Anterior cingulate cortex (tissue), 58 donors: Measurements from ENCODE around the gene ARHGEF5.
"Not testable (repeated sequence)": the region's sequence is repeated elsewhere in the genome, so short reads cannot be mapped to it uniquely, and the experiment has no call there.

Experiments used
- DNase-seq, 58 donors: peaks; one replicate each; lab custom pipeline; 2025; lab: John Stamatoyannopoulos, UW

The ARHGEF5 gene

DNA sequence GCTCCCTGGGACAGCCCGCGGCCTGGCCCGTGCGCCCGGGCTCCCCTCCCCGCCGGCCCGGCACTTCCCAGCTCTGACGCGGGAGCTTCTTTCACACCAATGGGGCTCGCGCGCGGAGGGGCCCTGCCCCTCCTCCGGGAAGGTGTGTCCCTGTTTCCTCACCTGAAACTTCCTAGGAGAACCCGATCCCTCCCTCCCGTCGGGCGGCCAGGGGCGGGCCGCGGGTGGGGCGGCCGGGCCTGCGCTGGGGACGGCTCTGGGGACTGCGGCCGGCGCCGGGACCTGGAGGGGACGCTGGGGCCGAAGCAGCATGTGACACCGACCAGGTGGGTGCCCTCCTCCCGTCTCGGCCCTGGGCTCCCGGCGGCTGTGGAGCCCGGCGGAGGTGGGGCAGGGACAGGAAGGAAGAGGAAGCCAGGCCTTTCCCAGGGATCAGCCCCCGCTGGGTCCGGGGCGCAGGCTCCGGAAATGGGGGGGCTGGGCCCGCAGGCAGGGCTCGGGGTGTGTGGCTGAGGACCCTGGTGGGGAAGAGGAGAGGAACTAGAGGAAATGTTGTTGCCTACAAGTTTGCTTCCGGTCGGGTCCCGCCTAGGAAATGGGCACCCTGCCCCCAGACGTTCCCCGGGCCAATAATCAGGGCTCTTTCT is at the start of gene ARHGEF5:
Gene ARHGEF5, plus strand, starts transcription at position 227 of the 647 bp plus-strand sequence. CDS start 7,268 bp downstream, outside the sequence.
- not testable (repeated sequence) for DNase-seq

DNA sequence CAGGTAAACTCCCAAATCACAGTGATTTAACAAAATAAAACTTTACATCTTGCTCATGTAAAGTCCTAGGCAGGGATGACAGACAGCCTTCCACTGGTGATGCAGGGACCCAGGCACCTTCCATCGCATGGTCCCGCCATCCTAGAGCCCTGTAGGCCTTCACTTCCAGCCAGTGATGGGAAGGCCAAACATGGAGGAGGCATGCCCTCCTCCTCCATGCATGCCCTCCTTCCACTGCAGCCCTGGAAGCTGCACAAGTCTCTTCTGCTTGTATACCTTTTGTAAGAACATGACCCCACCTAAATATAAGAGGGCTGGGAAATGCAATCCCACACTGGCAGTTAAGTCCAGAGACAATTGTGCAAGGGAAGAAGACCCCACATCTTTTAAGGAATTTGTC is 45.5 kb upstream of the ARHGEF5 start:
- not testable (repeated sequence) for DNase-seq

DNA sequence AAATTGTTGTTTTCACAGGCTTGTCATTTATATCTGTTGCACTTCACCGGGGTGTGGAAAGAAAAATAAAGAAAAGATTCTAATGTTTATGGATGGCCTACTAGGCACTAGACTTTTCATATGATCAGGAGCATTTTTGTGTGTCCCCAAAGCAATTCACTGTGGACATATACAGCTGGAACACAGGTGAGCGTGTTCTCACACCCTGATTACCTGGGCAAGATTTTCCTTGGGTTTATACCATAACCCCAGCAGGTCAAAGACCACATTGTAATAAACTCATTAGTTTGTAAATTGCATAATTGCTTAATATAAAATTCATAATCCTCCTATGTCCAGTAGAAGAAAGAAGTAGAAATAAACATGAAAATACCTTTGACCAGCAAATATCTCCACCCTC is 44.0 kb upstream of the ARHGEF5 start:
- DNase-seq: not testable (repeated sequence)

DNA sequence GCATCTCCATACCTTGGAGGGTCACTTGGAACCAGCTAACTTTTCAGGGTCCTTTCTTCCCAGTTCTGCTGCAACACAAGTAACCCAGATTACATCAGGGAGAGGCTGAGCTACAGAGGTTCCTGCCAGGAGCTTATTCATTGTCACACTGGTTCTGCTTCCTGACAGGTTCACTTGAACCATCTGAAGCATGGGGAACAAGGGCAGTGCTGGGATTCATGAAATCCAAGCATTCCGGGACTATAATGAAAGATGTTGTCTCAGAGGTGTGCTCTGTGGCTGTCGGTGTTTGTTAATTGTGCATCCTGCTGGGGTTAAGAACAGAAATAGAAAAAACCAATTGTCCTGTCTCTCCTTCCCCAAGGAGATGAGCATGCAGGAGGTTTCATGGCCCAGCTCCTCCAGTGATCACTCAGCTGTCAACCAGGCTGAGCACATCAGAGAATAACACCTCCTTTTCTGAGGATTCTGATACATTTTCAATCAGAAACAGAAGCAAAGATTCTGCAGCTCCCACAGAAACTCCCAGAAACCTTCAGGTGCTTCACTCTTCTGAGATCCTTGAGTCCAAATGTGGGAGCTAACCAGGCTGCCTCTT is 43.2 kb upstream of the ARHGEF5 start, which contains the start of gene OR2A1:
Gene OR2A1, plus strand, starts transcription at position 548 of the 598 bp plus-strand sequence. CDS start 5,706 bp downstream, outside the sequence.
- DNase-seq: not testable (repeated sequence)

DNA sequence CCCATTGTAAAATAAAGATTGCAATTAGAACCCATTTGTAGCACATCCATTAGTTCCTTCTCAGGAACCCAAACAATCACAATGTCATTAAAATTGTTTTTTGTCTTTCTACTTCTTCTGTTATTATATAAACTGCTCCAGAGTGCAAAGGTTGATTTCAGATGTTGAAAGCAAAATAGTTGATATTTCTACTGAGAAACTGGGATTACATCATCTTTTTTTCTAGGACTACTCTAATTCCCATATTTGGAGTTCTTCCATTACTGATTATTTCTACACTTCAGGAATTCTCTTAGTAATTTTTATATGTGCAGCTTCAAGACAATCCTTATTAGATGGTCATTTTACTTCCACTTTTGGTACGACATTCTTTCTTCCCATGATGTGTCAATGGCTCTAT is 37.7 kb upstream of the ARHGEF5 start:
- DNase-seq: not testable (repeated sequence)

DNA sequence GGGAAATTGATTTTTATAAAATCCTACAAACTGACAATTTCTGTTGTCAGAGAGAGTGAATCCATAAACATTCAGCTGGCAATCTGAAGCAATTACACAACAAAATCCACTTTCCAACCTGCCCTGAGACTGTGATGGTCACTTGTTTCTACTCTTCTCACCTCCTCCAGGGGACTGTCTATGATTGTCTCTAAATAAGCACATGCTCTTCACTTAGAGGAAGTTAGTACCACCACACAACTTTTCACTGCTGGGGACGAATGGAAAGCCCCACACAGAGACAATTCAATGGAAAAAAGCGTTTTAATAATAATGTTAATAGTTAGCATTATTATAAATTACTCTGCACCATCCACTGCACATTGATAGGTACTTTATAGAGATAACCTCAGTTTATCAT is 35.7 kb upstream of the ARHGEF5 start:
- DNase-seq: not testable (repeated sequence)

DNA sequence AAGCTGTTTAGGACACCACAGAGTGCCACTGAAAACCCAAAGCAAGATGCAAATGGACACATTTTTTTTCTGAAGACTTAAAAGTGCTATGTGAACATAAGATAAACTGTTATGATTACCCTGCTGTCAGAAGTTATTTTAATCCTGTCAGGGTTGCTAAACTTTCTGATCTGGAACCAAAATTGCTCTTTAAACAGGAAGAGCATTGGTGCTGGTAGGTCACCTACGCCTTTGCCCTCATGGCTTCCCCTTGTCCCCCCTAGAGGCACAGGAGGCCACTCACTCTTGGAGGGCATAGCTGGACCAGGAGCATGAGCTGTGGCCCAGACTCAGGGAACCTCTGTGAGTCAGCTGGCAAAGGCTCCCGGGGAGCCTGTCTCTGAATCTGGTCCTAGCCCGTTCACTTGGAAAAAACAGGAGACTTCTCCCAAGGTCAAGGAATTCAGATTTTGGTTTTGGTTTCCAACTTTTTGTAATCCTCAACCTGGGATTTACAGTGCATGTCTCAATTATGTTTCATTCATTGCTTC is 33.5 kb upstream of the ARHGEF5 start:
- not testable (repeated sequence) for DNase-seq

DNA sequence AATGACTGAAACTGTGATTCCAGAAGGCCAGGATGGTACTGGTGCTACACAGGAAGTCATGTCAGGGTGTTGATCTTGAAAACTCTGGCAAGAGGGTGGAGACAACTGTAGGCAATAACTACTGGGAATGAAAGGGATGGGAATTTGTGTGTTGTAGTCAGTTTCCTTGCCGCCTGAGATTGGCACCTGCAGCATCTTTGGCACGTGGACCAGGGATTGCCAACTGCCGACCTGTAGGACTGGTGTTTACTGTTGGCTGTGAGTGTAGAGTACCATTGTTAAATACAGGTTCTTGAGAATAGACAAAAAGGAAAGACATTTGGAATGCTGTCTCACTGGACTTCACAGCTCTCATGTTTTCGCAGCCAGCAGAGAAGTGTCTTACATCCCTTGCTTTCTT is 31.8 kb upstream of the ARHGEF5 start:
- DNase-seq: not testable (repeated sequence)

DNA sequence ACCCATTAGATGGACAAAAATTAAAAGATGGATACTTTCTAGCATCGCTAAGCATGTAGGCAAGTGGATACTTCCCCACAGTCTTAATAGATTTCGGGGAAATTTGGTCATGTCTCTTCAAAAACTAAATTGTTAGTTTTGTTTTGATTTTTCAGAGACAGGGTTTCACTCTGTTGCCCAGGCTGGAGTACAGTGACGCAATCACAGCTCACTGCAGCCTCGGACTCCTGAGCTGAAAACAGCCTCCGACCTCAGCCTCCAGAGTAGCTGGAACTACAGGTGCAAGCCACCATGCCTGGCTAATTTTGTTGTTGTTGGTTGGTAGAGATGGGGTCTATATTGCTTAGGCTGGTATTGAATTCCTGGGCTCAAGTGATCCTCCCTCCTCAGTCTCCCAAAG is 29.3 kb upstream of the ARHGEF5 start:
- not testable (repeated sequence) for DNase-seq

DNA sequence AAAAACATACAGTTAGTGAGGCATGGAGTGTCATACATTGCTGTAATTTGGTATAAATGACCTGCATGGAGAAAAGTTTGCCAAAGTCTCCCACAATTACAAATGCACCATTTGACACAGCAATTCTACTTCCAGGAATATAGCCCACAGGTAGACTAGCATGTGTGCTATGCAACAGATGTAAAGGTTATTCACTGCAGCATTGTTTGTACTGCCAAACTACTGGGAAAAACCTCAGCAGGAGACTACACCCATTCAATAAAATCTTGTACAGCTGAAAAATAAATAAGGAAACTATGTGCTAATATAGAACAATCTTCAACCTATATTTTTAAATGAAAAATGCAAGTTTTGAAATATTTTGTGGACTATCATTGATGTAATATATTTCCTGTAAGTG is 25.2 kb upstream of the ARHGEF5 start:
- DNase-seq: not testable (repeated sequence)

DNA sequence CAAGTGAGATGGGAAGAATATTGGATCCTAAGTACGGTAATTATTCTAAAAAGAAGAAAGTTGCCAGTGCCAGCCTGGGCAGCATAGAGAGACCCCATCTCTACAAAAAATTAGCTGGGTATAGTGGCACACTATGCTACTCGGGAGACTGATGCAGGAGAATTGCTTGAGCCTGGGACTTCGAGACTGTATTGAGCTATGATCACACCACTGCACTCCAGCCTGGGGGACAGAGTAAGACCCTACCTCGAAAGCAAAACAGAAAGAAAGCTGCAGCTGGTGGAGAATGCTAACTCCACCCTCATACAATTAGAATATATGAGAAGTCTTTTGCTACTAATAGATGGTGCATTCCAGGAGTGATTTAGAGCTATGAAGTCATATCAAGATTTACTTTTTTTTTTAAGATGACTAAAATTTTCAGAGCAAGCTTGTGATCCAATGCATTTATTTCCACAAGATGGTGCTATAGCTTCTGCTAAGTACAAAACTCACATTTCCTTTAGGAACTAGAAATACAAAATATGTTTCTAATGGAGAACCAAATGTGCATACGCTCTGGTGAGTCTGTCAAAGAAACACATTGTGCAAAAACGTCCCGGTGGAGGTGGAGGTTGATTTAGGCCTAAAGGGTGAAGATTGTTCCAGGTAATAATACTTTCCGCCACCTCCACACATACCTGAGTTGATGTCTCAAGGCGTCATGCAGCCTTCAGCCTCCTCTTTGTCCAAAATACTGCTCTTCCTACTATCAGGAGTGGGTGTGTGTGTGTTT is 23.8 kb upstream of the ARHGEF5 start:
- not testable (repeated sequence) for DNase-seq

DNA sequence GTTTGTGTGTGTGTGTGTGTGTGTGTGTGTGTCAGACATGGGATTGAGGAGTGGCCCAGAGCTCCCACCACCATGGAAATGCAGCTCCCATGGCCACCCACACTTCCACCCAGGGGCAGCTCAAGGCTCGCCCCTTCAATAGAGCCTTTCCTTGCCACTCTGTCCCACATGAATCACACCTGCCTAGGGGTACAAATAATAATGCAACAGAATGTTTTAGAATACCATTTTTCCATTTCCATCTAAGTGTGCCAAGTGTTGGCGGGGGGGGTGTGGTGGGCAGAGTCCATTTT is 23.3 kb upstream of the ARHGEF5 start:
- not testable (repeated sequence) for DNase-seq

DNA sequence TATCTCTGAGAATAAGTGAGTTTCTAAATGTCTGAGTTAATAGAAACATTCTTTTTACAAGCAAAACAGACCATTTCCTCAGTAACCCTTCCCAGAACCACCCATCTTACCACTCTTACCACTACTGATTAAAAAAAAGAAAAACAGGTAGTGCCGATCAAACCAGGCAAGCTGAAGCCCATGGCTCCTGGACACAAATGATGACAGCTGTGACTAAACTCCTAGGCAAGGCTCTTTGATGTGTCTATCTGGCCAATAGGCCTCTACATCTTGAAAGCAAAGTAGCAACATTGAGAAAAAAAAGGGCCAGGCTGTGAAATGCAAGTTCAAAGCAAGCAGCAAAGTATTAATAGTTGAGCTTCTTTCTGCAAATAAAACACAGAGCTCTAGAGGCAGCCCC is 6.6 kb upstream of the ARHGEF5 start:
- not testable (repeated sequence) for DNase-seq

DNA sequence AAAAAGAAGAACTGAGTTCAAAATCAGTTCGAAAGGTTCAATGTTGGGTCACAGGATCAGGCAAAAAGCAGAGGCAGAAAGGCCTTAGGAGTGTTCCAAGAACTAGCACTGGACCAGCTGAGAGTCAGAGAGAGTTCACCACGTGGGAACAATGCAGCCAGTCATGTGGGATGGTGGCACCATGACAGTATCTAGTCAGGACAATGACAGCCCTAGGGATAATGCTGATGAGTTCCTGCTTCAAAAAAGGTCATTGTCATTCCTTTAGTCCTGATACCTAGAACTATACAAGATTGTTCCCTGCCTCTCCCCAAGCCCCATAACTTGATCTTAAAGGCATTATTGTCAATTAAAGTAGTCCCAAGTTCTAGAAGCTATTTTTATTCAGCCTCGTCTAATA is 3.5 kb upstream of the ARHGEF5 start:
- DNase-seq: not testable (repeated sequence)

DNA sequence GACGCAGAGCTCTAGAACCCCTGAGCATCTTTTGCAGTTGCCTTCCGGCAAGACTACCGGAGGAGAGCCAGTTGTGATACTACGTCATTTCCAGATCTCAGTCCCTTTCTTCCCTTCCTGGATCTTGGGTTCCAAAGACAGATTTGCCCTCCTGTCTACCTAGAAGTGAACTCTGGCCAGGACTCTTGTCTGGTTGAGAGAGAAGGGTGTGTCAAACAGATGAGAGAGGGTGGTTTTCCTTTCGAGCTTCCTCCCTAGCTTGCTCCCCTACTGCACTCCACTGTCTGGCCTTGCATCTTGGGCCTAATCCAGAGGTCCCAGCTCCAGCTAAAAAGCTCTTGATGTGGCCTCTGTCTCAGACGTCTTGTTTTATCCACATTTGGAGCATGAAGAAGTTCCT is 983 bp downstream of the ARHGEF5 start:
- DNase-seq: not testable (repeated sequence)

DNA sequence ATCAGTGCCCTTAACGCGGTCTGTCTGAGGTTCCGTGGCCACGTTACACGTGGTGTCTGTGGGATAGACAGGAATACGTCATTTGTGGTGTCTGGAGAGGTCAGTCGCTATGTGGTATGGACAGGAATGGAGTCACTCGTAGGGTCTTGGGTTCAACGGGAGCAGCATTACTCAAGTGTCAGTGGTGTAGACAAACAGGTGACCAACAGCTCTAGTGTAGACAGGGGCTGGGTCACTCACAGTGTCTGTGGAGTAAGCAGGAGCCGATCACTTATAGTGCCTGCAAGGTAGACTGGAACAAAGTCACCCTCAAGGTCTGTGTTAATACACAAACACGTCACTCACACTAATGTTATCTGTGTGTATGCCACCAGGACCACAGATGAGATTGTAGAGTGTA is 1.7 kb downstream of the ARHGEF5 start:
- not testable (repeated sequence) for DNase-seq

DNA sequence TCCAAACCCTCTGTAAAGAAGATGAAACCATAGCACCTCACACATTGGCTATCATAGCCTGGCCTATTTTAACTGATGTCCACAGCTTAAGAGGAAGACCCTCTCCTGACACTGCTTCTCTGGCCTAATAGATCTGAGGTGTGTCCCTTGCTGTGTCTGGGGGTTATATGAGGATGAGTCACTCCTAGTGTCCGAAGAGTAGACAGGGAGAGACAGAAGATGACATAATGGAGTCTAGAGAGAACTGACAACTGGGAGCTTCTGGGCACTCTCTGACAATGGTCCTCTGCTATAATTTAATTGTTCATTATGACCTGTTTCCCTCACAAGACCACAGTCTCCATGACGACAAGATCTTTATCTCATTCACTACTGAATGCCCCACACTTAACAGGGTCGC is 6.9 kb downstream of the ARHGEF5 start:
- DNase-seq: not testable (repeated sequence)

DNA sequence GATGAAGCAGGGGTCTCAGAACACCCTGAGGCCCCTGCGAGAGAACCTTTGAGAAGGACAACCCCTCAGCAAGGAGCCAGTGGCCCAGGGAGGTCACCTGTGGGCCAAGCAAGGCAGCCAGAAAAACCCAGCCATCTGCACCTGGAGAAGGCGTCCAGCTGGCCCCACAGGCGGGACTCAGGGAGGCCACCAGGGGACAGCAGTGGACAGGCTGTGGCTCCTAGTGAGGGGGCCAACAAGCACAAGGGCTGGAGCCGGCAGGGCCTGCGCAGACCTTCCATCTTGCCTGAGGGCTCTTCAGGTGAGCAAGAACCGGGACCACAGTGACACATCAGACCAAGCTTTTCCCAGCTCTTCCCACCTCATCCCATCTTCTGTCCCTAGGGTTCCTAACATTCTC is 10.3 kb downstream of the ARHGEF5 start:
- not testable (repeated sequence) for DNase-seq

DNA sequence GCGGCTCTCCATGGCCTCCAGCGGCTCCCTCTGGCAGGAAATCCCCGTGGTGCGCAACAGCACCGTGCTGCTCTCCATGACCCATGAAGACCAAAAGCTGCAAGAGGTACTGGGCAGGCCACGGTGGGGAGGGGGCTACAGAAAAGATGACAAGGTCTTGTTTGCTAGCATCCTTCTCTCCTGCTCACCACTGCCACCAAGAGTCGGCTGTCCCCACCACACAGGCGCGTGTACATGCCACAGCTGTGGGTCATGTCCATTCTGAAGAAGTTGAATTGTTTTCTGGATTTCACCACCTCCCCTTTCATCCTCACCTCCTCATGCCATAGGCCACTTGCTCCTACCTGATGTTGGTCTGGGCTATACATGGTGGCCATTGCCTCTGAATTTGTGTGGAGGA is 12.0 kb downstream of the ARHGEF5 start:
- not testable (repeated sequence) for DNase-seq

DNA sequence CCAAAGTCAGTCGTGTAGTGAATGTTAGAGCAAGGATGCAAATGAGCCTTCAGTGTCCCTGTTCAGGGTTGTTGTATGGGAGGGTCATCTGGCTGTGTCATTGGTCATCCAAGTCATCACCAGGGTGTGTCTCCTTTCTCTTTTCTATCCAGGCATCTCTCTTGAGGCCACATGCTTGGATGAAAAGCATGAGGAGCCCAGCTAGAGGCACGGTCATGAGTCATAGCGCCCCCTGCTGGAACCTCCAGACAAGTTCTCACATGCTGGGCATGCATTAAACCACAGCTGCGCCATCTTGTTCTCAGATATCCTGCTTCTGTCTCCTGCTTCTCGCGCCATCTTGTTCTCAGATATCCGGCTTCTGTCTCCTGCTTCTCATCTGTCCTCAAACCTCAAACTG is 14.0 kb downstream of the ARHGEF5 start:
- DNase-seq: not testable (repeated sequence)

DNA sequence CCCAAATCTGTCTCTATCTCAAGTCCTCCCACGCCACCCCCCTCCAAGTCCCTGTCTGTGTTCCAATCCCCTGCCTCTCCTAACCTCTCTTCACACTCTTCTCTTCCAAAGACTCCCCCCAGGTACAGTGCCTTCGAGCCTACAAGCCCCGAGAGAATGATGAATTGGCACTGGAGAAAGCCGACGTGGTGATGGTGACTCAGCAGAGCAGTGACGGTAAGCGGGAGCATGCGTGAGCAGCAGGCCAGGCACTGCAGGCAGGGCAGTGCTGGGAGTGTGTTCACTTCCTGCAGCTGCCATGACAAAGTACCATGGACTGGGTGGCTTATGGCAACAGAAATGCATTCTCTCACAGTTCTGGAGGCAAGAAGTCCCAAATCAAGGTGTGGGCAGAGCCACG is 23.4 kb downstream of the ARHGEF5 start:
- DNase-seq: no peak
